Breast epithelium (tissue), 4 donors: ENCODE measurements around the gene GHITM. TPM values are rescaled to one million over a fixed set of nuclear protein-coding genes. Genes with fewer than 3 reads are reported as not detected.

Experiments used
- DNase-seq, 2 donors: peaks; one replicate each; pipeline ENCODE4 v3.0.0-alpha.2; 2019; ENCODE audit warnings: low spot score in 2 of 2
- H3K27ac ChIP-seq, 2 donors: fragments of 200-600 bp; sonication (generic) in 1 of 2; one replicate each; pipeline ENCODE4 v1.5.1; 2016 to 2019; ENCODE audit warnings: mild to moderate bottlenecking in 1 of 2
- H3K27me3 ChIP-seq, 2 donors: fragments of 200-600 bp; sonication (generic) in 1 of 2; one replicate each; pipeline versions ENCODE4 v1.5.1 to v1.6.0; 2017 to 2019; ENCODE audit warnings: control low read depth in 1 of 2, mild to moderate bottlenecking in 1 of 2
- H3K36me3 ChIP-seq: fragments of 200-600 bp; one replicate; pipeline ENCODE4 v1.5.1; 2019
- H3K4me1 ChIP-seq, 2 donors: fragments of 200-600 bp; sonication (generic); one replicate each; pipeline ENCODE4 v1.5.1; 2016 to 2019; ENCODE audit warnings: control low read depth in 1 of 2
- H3K4me3 ChIP-seq, 3 donors: fragments of 200-600 bp; sonication (generic); 1 replicate in 2 of 3; 2 replicates in 1 of 3; pipeline ENCODE4 v1.5.1; 2016 to 2019; ENCODE audit warnings: mild to moderate bottlenecking in 3 of 3, moderate library complexity in 2 of 3
- H3K9me3 ChIP-seq, 2 donors: fragments of 200-600 bp; sonication (generic) in 1 of 2; one replicate each; pipeline ENCODE4 v1.5.1; 2016 to 2019; ENCODE audit warnings: control low read depth in 1 of 2
- POLR2A ChIP-seq: fragments of 450-650 bp; IDR thresholded peaks from one replicate; pipeline ENCODE4 v1.6.1; 2016; ENCODE audit warnings: antibody characterized with exemption, mild to moderate bottlenecking, moderate library complexity
- POLR2AphosphoS5 ChIP-seq, 3 donors: sonication (generic); formaldehyde crosslinking; IDR thresholded peaks; one replicate each; pipeline ENCODE4 v1.6.1; 2017; ENCODE audit warnings: antibody characterized with exemption in 3 of 3
- intact Hi-C: fragments of 100-400 bp; cut with DNase I; formaldehyde crosslinking; loops from one replicate; pipeline ENCODE4 v1.15.1; 2023; ENCODE audit warnings: low total_unique reads
- total RNA-seq, 3 donors: library from RNA; depleted of rRNA; stranded (reverse); fragments of >200 nt; gene quantifications; one replicate each; pipeline ENCODE4 v1.1.0, GENCODE V29; 2016
- TF ChIP-seq, protein P1 (sequence below), 3 donors: fragments of 450-650 bp; IDR thresholded peaks; one replicate each; pipeline ENCODE4 v1.5.1; 2016 to 2017; ENCODE audit warnings: antibody characterized with exemption in 3 of 3, mild to moderate bottlenecking in 3 of 3, moderate library complexity in 3 of 3

The GHITM gene, protein sequence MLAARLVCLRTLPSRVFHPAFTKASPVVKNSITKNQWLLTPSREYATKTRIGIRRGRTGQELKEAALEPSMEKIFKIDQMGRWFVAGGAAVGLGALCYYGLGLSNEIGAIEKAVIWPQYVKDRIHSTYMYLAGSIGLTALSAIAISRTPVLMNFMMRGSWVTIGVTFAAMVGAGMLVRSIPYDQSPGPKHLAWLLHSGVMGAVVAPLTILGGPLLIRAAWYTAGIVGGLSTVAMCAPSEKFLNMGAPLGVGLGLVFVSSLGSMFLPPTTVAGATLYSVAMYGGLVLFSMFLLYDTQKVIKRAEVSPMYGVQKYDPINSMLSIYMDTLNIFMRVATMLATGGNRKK
- total RNA-seq, result 100 to 1,000 TPM; 118 to 161 (median 133) TPM

DNA sequence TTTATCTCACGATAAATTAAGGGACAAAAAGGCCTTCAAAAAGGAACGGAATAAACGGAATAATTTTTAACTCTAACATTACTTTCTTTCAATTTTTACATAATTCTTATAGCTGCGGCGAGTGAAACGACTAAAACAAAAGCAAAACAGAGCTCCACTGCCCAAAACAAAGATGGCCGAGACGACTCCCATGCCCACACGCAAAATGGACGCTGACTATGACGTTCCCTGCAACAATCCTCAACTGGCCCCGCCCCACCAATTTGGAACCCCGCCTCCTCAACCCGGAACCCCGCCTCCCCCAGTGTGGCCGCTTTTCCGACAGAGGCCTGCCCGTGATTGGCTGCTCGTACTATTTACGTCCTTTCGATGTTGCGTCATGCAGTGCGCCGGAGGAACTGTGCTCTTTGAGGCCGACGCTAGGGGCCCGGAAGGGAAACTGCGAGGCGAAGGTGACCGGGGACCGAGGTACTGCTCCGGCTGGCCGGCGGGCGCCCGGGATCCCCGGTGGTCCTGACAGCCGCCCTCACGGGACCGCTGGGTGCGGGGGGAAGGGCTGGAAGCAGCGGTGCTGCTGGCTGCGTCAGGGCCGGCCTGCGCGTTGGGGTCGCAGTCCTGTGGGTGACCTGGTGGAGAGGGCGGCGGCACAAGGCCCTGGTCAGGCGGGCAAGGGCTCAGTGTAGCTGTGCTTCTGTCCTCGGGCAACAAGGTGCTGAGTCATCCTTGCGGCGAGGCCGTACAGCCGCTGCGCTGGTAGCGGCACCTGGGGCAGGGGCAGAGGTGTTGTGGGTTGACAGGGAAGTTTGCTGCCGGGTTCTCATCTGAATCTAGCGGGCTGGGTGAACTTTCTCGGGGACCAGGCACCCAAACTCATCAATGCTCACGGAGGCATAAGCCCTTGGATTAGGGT lies at the start of gene GHITM:
Gene GHITM (plus strand): TSS at position 384 of the 910 bp plus-strand sequence. CDS start 1,992 bp downstream, outside the sequence.
- peak; percentile 99 for DNase-seq
- H3K27ac ChIP-seq, result peak within 1 kb of the TSS; percentile 99
- intact Hi-C loops, result no loop called here
- H3K4me3 ChIP-seq, result peak within 1 kb of the TSS; percentile 98
- no peaks in the 10 kb centered on the region for H3K27me3 ChIP-seq
- TF ChIP-seq POLR2A (peak; percentile 87), POLR2AphosphoS5 (IDR thresholded peaks at IDR 0.05) (peak; percentile 91 to 99 (median 96))
- TF ChIP-seq, protein P1, sequence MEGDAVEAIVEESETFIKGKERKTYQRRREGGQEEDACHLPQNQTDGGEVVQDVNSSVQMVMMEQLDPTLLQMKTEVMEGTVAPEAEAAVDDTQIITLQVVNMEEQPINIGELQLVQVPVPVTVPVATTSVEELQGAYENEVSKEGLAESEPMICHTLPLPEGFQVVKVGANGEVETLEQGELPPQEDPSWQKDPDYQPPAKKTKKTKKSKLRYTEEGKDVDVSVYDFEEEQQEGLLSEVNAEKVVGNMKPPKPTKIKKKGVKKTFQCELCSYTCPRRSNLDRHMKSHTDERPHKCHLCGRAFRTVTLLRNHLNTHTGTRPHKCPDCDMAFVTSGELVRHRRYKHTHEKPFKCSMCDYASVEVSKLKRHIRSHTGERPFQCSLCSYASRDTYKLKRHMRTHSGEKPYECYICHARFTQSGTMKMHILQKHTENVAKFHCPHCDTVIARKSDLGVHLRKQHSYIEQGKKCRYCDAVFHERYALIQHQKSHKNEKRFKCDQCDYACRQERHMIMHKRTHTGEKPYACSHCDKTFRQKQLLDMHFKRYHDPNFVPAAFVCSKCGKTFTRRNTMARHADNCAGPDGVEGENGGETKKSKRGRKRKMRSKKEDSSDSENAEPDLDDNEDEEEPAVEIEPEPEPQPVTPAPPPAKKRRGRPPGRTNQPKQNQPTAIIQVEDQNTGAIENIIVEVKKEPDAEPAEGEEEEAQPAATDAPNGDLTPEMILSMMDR (IDR thresholded peaks at IDR 0.05), result peak; percentile 77 to 84 (median 83)
- no peaks in the 10 kb centered on the region for H3K9me3 ChIP-seq
- no peaks in the 10 kb centered on the region for H3K36me3 ChIP-seq
- peaks cover 6 to 15% of the 10 kb centered on the region in 2 donors for H3K4me1 ChIP-seq

DNA sequence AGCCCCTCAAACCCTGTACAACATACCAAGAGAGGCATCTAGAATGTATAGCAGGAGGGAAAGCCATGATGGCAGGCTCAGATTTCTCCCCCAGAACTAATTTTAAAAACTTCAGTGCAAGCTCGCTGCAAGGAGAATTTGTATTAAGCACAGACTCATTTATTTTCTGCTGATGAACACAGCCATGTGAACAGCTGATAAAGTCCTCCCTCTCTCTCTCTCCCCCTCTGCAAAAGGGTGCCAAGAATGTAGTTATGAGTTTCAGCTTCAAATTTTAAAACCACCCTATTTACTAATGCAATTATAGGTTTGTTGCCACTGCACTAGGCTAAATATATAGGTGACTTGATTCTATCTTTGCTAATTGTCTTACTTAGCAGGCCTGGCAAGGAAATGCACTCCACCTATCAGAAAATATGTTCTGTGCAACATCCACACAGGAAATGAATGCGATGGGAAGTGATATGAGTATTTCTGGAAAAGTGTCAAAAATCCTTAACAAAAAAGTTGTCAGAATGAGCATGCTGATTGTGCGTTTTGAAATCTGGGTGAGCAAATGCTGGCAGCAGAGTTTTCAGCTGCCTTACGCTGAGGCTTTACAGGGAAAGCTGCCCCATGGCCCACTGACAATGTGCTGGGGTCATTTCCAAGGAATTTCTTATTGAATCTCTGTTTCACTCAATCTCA lies 43.4 kb upstream of the GHITM start:
- H3K36me3 ChIP-seq, result no peaks in the 10 kb centered on the region
- TF ChIP-seq, protein P1 (IDR thresholded peaks at IDR 0.05), result no peak
- TF ChIP-seq POLR2A (no peak), POLR2AphosphoS5 (IDR thresholded peaks at IDR 0.05) (no peak)
- intact Hi-C loops, result no loop called here
- no peak for DNase-seq
- no peak overlapping the region for H3K4me3 ChIP-seq
- H3K4me1 ChIP-seq, result no peaks in the 10 kb centered on the region
- H3K27ac ChIP-seq, result no peak overlapping the region
- no peaks in the 10 kb centered on the region for H3K27me3 ChIP-seq
- no peaks in the 10 kb centered on the region for H3K9me3 ChIP-seq

DNA sequence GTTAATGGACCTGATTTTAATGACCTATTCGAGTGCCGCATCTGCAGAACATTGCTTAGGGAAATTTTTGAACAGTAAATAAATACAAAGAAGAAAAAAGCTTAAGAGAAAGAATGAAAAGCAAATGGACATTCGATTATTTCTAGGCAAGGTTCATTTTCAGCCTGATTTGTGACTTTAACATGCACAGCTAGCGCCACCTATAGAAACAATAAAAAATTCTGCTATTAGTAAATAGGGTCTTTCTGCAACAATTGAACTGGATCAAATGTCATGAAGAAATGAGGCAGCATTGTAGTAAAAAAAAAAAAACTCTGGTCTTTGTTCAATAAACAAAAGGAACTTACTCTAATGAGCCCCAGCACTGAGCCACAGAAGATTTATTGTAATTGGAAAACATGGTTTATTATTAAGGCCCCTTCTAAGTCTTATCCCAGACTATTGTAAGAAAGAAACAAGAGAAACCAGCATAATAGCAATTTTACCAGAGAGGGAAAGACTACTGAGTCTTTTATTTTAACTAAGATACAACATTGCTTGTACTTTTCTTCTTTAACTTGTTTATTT lies 41.4 kb upstream of the GHITM start:
- Histone ChIP-seq H3K9me3 (no peaks in the 10 kb centered on the region), H3K4me1 (no peaks in the 10 kb centered on the region), H3K36me3 (no peaks in the 10 kb centered on the region), H3K4me3 (no peak overlapping the region), H3K27me3 (no peaks in the 10 kb centered on the region), H3K27ac (no peak overlapping the region)
- TF ChIP-seq, protein P1 (IDR thresholded peaks at IDR 0.05), result peak in 1 of 3 donors; percentile 18
- TF ChIP-seq POLR2AphosphoS5 (IDR thresholded peaks at IDR 0.05), result no peak
- intact Hi-C loops, result no loop called here
- DNase-seq, result no peak

DNA sequence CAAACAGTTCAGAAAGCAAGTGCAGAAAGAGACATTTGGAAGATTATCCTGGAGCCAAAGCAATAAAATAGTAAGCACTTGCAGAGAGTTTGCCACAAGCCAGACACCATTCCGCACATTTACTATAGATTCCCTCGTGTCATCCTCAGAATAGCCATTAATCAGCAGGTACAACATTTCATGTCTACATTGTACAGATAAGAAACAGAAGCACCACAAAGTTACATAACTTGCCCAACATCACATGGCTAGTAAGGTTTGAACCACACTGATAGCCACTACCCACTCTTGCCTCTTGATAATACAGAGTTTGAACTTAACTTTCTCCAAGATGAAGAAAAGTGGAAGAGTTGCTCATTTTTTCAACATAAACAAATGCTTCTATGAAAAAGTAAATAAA lies 40.6 kb upstream of the GHITM start:
- intact Hi-C loops, result no loop called here
- no peak for DNase-seq
- Histone ChIP-seq H3K36me3 (no peaks in the 10 kb centered on the region), H3K9me3 (no peaks in the 10 kb centered on the region), H3K27me3 (no peaks in the 10 kb centered on the region), H3K27ac (no peak overlapping the region), H3K4me1 (no peaks in the 10 kb centered on the region), H3K4me3 (no peak overlapping the region)
- no peak for TF ChIP-seq POLR2A
- no peak for TF ChIP-seq POLR2AphosphoS5 (IDR thresholded peaks at IDR 0.05)
- TF ChIP-seq, protein P1 (IDR thresholded peaks at IDR 0.05), result no peak
